Prostate gland (tissue), 2 donors: ENCODE data around the gene REEP3. TPM values are rescaled to one million over a fixed set of nuclear protein-coding genes. Genes with fewer than 3 reads are reported as not detected.

Experiments used
- DNase-seq: peaks from one replicate; pipeline ENCODE4 v3.0.0-alpha.2; 2019; ENCODE audit warnings: low spot score
- H3K27ac ChIP-seq, 2 donors: fragments of 200-600 bp; sonication (generic); 2 replicates each; pipeline ENCODE4 v1.5.1; 2017 to 2019
- H3K27me3 ChIP-seq: fragments of 200-600 bp; sonication (generic); replicated peaks from 2 replicates; pipeline ENCODE4 v1.5.1; 2019; ENCODE audit not compliant: insufficient read depth
- H3K36me3 ChIP-seq, 2 donors: fragments of 200-600 bp; sonication (generic); 1 replicate in 1 of 2; 2 replicates in 1 of 2; pipeline versions ENCODE4 v1.5.1 to v1.8.1; 2017 to 2019
- H3K4me1 ChIP-seq: fragments of 200-600 bp; sonication (generic); replicated peaks from 2 replicates; pipeline ENCODE4 v1.5.1; 2019
- H3K4me3 ChIP-seq, 2 donors: fragments of 200-600 bp; sonication (generic); 2 replicates each; pipeline ENCODE4 v1.5.1; 2017 to 2019
- H3K9me3 ChIP-seq: fragments of 200-600 bp; sonication (generic); 2 replicates; pipeline ENCODE4 v1.5.1; 2017
- CTCF ChIP-seq, 4 experiments: fragments of 200-600 bp in 2 of 4; fragments of 450-650 bp in 2 of 4; sonication (generic) in 2 of 4; IDR thresholded peaks; 1 replicate in 3 of 4; 2 replicates in 1 of 4; pipeline ENCODE4 v1.5.1; 2016 to 2019; ENCODE audit warnings: antibody characterized with exemption in 4 of 4, mild to moderate bottlenecking in 2 of 4, moderate library complexity in 2 of 4
- POLR2A ChIP-seq: fragments of 450-650 bp; IDR thresholded peaks from one replicate; pipeline ENCODE4 v1.6.1; 2016; ENCODE audit warnings: antibody characterized with exemption, mild to moderate bottlenecking
- POLR2AphosphoS5 ChIP-seq: sonication (generic); formaldehyde crosslinking; IDR thresholded peaks from one replicate; pipeline ENCODE4 v1.6.1; 2017; ENCODE audit warnings: antibody characterized with exemption
- WGBS: methylation state at CpG from one replicate; pipeline ENCODE4 v1.1.5; 2018; 5-methylcytosine and 5-hydroxymethylcytosine counted together
- intact Hi-C: fragments of 100-400 bp; cut with DNase I; formaldehyde crosslinking; loops from one replicate; pipeline ENCODE4 v1.14.2; 2022
- total RNA-seq, 2 donors: library from RNA; depleted of rRNA; stranded (reverse); fragments of >200 nt; gene quantifications; one replicate each; pipeline ENCODE4 v1.1.0, GENCODE V29; 2016

REEP3 gene
- total RNA-seq, 2 donors from 2014 or later = 32.0 to 52.4 TPM

DNA sequence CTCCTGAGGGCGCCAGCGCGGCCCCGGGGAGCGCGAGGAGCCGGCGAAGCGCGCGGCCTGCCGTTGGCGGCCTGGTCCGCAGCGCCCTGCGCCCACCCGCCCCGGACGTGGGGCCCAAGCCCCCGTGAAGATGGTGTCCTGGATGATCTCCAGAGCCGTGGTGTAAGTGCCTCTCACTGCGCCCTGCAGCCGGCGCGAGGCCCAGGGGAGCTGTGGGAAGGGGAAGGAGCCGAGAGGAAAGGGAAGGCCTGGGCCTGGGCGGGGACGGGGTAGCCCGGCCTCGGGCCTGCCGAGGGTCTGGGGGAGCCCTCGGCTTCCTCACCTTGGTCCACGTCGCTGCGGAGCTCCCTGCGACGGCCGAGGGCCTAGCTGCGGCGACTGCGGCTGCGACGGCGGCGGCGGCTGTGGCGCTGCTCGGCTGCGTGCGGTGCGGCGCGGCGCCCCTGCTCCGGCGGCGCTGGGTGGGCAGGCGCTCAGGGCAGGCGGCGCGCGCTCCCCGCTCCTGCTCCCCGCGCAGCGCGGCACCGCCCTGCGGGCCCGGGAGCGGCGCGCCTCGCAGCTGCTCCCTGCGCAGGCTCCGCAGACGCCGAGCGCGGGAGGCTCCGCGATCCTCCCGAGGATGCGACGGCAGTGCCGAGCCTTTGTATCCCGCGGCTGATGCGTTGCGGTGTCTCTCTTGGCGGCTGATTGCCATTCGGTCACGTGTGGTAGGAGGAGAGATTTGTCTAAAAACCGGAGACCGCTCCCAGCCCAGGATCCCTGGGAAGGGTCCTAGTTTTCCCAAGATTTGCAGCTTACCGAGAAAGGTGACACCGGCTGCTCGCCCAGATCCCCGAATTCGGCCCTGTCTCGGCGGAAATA lies 445 bp downstream of the REEP3 start:
- Histone ChIP-seq H3K27me3 (no peaks in the 10 kb centered on the region), H3K36me3 (no peaks in the 10 kb centered on the region), H3K4me1 (peaks cover 8% of the 10 kb centered on the region), H3K27ac (peak overlapping the region; percentile 98), H3K9me3 (no peaks in the 10 kb centered on the region), H3K4me3 (peak overlapping the region; percentile 73 to 76)
- intact Hi-C loops = loop anchor here (1.0 to 10.0 kb wide), 4 partner anchors 55 to 317 kb away; no protein-coding TSS in a partner anchor
- TF ChIP-seq CTCF (IDR thresholded peaks at IDR 0.05) (no peak), POLR2A (peak; percentile 14)
- under 1% methylated on average over 40 of the region's 102 CpGs for WGBS
- peak; percentile 51 for DNase-seq

- 2% methylated on average over 3 of the region's 3 CpGs for WGBS
- H3K4me3 ChIP-seq = peak overlapping the region; percentile 73 to 76
- H3K27me3 ChIP-seq = no peaks in the 10 kb centered on the region
- no peaks in the 10 kb centered on the region for H3K9me3 ChIP-seq
- H3K27ac ChIP-seq = peak overlapping the region; percentile 98
- TF ChIP-seq POLR2A (no peak), POLR2AphosphoS5 (no peak), CTCF (IDR thresholded peaks at IDR 0.05) (no peak)
- intact Hi-C loops = loop anchor here (1.0 to 10.0 kb wide), 3 partner anchors 56 to 317 kb away; no protein-coding TSS in a partner anchor
- peaks cover 8% of the 10 kb centered on the region for H3K4me1 ChIP-seq
- DNase-seq = no peak
- no peaks in the 10 kb centered on the region for H3K36me3 ChIP-seq
Measured at GRCh38 chr10:63522277-63522687, 1.1 kb downstream of the REEP3 start.

- intact Hi-C loops = loop anchor here (1.0 to 10.0 kb wide), 3 partner anchors 57 to 318 kb away; no protein-coding TSS in a partner anchor
- H3K4me3 ChIP-seq = no peak overlapping the region
- H3K9me3 ChIP-seq = no peaks in the 10 kb centered on the region
- H3K27ac ChIP-seq = peak overlapping the region; percentile 98
- WGBS = 71% methylated on average over 2 of the region's 2 CpGs
- no peaks in the 10 kb centered on the region for H3K36me3 ChIP-seq
- peaks cover 8% of the 10 kb centered on the region for H3K4me1 ChIP-seq
- TF ChIP-seq POLR2A = no peak
- TF ChIP-seq CTCF (IDR thresholded peaks at IDR 0.05) = no peak
- no peak for TF ChIP-seq POLR2AphosphoS5
- no peaks in the 10 kb centered on the region for H3K27me3 ChIP-seq
- no peak for DNase-seq
Measured at GRCh38 chr10:63522995-63523394, 1.8 kb downstream of the REEP3 start.

- TF ChIP-seq CTCF (IDR thresholded peaks at IDR 0.05) (no peak), POLR2A (no peak), POLR2AphosphoS5 (no peak)
- Histone ChIP-seq H3K9me3 (no peaks in the 10 kb centered on the region), H3K4me3 (no peak overlapping the region), H3K27me3 (no peaks in the 10 kb centered on the region), H3K27ac (no peak overlapping the region), H3K36me3 (no peaks in the 10 kb centered on the region), H3K4me1 (peaks cover 8% of the 10 kb centered on the region)
- 47% methylated on average over 3 of the region's 3 CpGs for WGBS
- intact Hi-C loops = loop anchor here (10.0 kb wide), 2 partner anchors 260 to 320 kb away; no protein-coding TSS in a partner anchor
- DNase-seq = no peak
Measured at GRCh38 chr10:63525021-63525420, 3.8 kb downstream of the REEP3 start.
